SJSA1 (cell line): ENCODE data around the gene ANGPTL4. TPM values are rescaled to one million over a fixed set of nuclear protein-coding genes. Genes with fewer than 3 reads are reported as not detected.
A peak's percentile ranks its signal among the peaks of the same experiment; 100 is the strongest.
"Not testable (repeated sequence)": the region's sequence is repeated elsewhere in the genome, so short reads cannot be mapped to it uniquely, and the experiment has no call there.

Experiments used
- DNase-seq, 2 experiments: peaks; one replicate each; pipeline ENCODE4 v3.0.0-alpha.2; 2015 to 2020; ENCODE audit warnings: low spot score in 2 of 2, low read depth in 1 of 2
- H3K27ac ChIP-seq: fragments of 250-450 bp; sonication (Bioruptor Pico); 2 replicates; pipeline ENCODE4 v1.5.1; 2020; ENCODE audit warnings: mild to moderate bottlenecking, moderate library complexity
- H3K27me3 ChIP-seq: fragments of 250-450 bp; sonication (Bioruptor Pico); replicated peaks from 2 replicates; pipeline ENCODE4 v1.5.1; 2020; ENCODE audit warnings: mild to moderate bottlenecking, moderate library complexity
- H3K36me3 ChIP-seq: fragments of 250-450 bp; sonication (Bioruptor Pico); 2 replicates; pipeline ENCODE4 v1.5.1; 2020; ENCODE audit warnings: mild to moderate bottlenecking
- H3K4me1 ChIP-seq: fragments of 250-450 bp; sonication (Bioruptor Pico); replicated peaks from 2 replicates; pipeline ENCODE4 v1.6.1; 2021; ENCODE audit warnings: mild to moderate bottlenecking
- H3K4me3 ChIP-seq: fragments of 250-450 bp; sonication (Bioruptor Pico); 2 replicates; pipeline ENCODE4 v1.5.1; 2020; ENCODE audit warnings: mild to moderate bottlenecking
- H3K9me3 ChIP-seq: fragments of 250-450 bp; sonication (Bioruptor Pico); replicated peaks from 2 replicates; pipeline ENCODE4 v1.5.1; 2020; ENCODE audit warnings: mild to moderate bottlenecking
- total RNA-seq: library from RNA; depleted of rRNA; stranded (reverse); fragments of >200 nt; shearing (Covaris generic); gene quantifications from 2 replicates; pipeline ENCODE4 v1.2.3, GENCODE V29; 2014

The ANGPTL4 gene
- total RNA-seq, 1 experiment from 2014 or later, result 3.4 TPM

- DNase-seq, result no peak
- Histone ChIP-seq H3K4me3 (no peak overlapping the region), H3K27ac (no peak overlapping the region), H3K4me1 (peaks cover 29% of the 10 kb centered on the region), H3K27me3 (no peaks in the 10 kb centered on the region), H3K9me3 (0 out of 2 replicates have a peak, but pooled peaks cover 2% of the 10 kb centered on the region), H3K36me3 (peaks cover 36% of the 10 kb centered on the region)
Observed at GRCh38 chr19:8395621-8396082, 31.7 kb downstream of the ANGPTL4 start.

- no peak overlapping the region for H3K4me3 ChIP-seq
- H3K9me3 ChIP-seq, result 0 out of 2 replicates have a peak, but pooled peaks cover 2% of the 10 kb centered on the region
- no peak for DNase-seq
- H3K27ac ChIP-seq, result no peak overlapping the region
- H3K36me3 ChIP-seq, result peaks cover 33% of the 10 kb centered on the region
- peaks cover 25% of the 10 kb centered on the region for H3K4me1 ChIP-seq
- H3K27me3 ChIP-seq, result no peaks in the 10 kb centered on the region
Observed at GRCh38 chr19:8396185-8396562, 32.2 kb downstream of the ANGPTL4 start.

GRCh38 chr19:8396563-8397203, 32.7 kb downstream of the ANGPTL4 start:
- DNase-seq, result peak; percentile 54 to 83
- Histone ChIP-seq H3K27me3 (no peaks in the 10 kb centered on the region), H3K36me3 (peaks cover 36% of the 10 kb centered on the region), H3K9me3 (0 out of 2 replicates have a peak, but pooled peaks cover 2% of the 10 kb centered on the region), H3K4me3 (no peak overlapping the region), H3K27ac (no peak overlapping the region), H3K4me1 (peaks cover 22% of the 10 kb centered on the region)

DNA sequence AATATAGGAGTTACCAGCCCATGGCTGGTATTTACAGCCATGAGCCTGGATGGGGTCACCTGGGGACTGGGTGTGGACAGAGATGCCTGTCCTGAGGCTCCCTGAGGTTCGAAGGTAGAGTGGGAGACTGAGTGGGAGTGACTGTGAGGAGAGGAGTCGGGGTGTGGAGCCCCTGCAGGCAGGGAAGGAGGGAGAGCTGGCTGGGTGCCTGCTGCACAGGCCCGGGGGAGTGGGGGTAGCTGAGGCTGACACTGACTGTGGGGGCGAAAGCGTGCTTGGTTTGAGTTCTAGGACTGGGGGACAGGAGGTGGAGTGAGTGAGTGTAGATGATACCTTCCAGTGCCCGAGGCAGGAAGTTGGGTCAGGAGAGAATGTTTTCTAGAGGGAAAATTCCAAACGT, 33.3 kb downstream of the ANGPTL4 start:
- DNase-seq, result no peak
- no peak overlapping the region for H3K27ac ChIP-seq
- peaks cover 42% of the 10 kb centered on the region for H3K36me3 ChIP-seq
- H3K27me3 ChIP-seq, result no peaks in the 10 kb centered on the region
- 0 out of 2 replicates have a peak, but pooled peaks cover 2% of the 10 kb centered on the region for H3K9me3 ChIP-seq
- peaks cover 22% of the 10 kb centered on the region for H3K4me1 ChIP-seq
- no peak overlapping the region for H3K4me3 ChIP-seq

GRCh38 chr19:8397746-8398310, 33.9 kb downstream of the ANGPTL4 start:
- Histone ChIP-seq H3K27ac (no peak overlapping the region), H3K4me3 (no peak overlapping the region), H3K9me3 (0 out of 2 replicates have a peak, but pooled peaks cover 2% of the 10 kb centered on the region), H3K27me3 (no peaks in the 10 kb centered on the region), H3K4me1 (peaks cover 22% of the 10 kb centered on the region), H3K36me3 (peaks cover 48% of the 10 kb centered on the region)
- no peak for DNase-seq

- Histone ChIP-seq H3K9me3 (0 out of 2 replicates have a peak, but pooled peaks cover 2% of the 10 kb centered on the region), H3K27me3 (no peaks in the 10 kb centered on the region), H3K4me3 (no peak overlapping the region), H3K27ac (no peak overlapping the region), H3K36me3 (peaks cover 53% of the 10 kb centered on the region), H3K4me1 (peaks cover 22% of the 10 kb centered on the region)
- DNase-seq, result no peak
Observed at GRCh38 chr19:8398311-8398771, 34.4 kb downstream of the ANGPTL4 start.

DNA sequence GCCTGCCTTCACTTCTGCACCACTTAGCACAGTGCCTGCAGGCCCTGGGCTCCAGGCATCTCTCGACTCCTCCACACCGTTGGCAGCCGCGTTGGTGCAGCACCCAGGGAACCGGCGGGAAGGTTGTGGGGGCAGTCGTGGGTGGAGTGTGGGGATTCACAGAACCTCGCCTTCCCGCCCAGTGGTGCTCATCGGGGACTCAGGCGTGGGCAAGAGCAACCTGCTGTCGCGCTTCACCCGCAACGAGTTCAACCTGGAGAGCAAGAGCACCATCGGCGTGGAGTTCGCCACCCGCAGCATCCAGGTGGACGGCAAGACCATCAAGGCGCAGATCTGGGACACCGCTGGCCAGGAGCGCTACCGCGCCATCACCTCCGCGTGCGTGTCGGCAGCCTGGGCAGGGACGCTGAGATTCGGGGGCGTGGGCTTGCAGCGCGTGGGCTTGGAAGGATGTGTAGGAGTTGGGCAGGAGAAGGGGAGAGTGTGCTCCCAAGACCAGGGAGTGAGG, 35.8 kb downstream of the ANGPTL4 start:
- Histone ChIP-seq H3K27ac (no peak overlapping the region), H3K36me3 (peaks cover 55% of the 10 kb centered on the region), H3K9me3 (0 out of 2 replicates have a peak, but pooled peaks cover 2% of the 10 kb centered on the region), H3K27me3 (no peaks in the 10 kb centered on the region), H3K4me3 (no peak overlapping the region), H3K4me1 (peaks cover 14% of the 10 kb centered on the region)
- DNase-seq, result peak in 1 of 2 experiments; percentile 46

DNA sequence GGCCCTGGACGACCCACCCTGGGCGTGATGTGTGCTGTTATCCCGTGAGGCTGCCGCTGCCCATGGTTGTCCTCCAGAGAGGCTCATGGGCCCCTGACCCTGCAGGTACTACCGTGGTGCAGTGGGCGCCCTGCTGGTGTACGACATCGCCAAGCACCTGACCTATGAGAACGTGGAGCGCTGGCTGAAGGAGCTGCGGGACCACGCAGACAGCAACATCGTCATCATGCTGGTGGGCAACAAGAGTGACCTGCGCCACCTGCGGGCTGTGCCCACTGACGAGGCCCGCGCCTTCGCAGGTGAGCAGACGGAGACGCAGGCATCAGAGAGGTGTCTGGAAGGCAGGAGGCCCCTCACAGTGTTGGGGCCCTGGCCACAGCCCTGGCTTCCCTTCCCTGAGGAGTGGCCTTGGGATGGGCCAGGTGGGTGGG, 38.0 kb downstream of the ANGPTL4 start:
- Histone ChIP-seq H3K9me3 (no peaks in the 10 kb centered on the region), H3K27me3 (no peaks in the 10 kb centered on the region), H3K36me3 (peaks cover 58% of the 10 kb centered on the region), H3K4me1 (no peaks in the 10 kb centered on the region; the same call in 1 of the 2 replicates), H3K4me3 (no peak overlapping the region), H3K27ac (no peak overlapping the region)
- no peak for DNase-seq

DNA sequence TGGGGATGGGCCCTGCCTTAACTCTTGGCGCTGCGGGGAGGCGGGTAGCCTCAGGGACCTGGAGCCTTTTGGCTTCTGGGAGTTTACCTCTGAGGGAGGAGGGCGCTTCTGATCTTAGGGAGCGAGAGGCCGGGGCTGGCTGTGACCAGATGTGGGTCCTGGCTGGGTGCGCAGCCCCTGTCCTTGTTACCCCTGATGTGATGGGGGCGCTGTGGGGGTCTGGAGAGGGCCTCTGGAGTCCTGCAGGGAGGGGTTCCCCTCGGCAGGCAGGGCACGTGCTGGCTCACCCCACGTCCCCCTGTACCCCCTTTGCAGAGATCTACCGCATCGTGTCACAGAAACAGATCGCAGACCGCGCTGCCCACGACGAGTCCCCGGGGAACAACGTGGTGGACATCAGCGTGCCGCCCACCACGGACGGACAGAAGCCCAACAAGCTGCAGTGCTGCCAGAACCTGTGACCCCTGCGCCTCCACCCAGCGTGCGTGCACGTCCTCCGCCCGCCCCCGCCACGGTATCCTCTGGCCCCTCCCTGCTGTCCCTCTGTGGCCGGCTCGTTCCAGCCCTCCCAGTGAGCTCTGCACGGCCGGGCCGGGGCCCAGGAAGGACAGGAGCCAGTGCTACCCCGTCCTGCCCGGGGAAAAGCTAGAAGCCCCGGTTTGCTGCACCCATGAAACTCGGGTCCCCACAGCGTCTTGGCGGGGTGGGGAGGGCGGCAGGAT, 39.3 kb downstream of the ANGPTL4 start:
- Histone ChIP-seq H3K9me3 (no peaks in the 10 kb centered on the region), H3K4me1 (no peaks in the 10 kb centered on the region), H3K4me3 (no peak overlapping the region), H3K27me3 (no peaks in the 10 kb centered on the region), H3K27ac (no peak overlapping the region), H3K36me3 (peaks cover 52% of the 10 kb centered on the region)
- DNase-seq, result peak in 1 of 2 experiments; percentile 43

DNA sequence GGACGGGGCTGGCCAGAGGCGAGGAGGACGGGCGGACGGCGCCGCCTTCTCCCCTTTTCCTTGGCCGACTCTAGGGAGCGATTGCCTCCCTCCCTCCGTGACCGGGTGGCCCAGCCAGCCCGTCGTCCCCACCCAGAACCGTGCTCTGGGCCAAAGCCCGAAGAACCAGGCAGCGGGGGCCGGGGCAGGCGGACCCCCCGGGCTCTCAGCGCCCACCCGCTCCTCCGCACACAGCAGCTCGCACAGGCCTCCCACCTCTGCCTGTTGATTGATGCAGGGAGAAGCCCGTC, 39.8 kb downstream of the ANGPTL4 start:
- H3K9me3 ChIP-seq, result no peaks in the 10 kb centered on the region
- H3K36me3 ChIP-seq, result peaks cover 49% of the 10 kb centered on the region
- H3K4me3 ChIP-seq, result no peak overlapping the region
- DNase-seq, result no peak
- no peak overlapping the region for H3K27ac ChIP-seq
- no peaks in the 10 kb centered on the region for H3K4me1 ChIP-seq
- no peaks in the 10 kb centered on the region for H3K27me3 ChIP-seq

DNA sequence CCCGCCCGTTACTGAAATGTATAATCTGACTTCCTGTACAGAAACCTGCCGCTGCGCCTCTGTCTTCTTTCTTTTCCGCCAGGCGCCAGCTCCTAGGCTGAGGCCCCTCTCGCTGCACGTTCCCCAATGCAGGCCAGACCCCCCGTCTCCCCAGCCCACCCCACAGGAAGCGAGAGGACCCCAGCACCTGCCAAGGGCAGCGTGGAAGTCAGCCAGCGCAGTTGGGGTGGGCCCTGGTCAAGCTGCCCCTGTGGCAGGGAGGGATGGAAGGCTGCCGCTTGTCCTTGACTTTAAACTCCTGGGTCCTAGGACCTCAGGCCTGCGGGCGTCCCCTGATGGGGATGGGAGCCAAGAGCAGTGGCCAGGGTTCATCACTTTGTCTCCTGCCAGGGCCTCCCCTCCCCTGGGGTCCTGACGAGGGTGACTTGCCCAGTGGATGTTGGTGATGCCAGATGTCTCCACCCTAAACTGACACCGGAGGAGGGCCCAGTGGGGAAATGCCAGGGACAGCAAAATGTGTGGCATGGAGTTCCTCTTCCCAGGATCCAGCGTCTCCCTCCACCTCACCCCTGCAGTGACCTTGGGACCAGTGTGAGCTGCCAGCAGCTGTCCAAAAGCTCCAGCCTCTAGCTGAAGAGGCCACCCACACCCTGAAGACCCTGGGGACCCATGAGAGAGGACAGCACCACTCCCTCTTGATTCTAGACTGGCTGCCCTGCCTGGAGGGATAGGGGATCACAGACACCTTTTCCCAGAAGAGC, 40.6 kb downstream of the ANGPTL4 start:
- Histone ChIP-seq H3K4me1 (no peaks in the 10 kb centered on the region), H3K9me3 (no peaks in the 10 kb centered on the region), H3K36me3 (peaks cover 45% of the 10 kb centered on the region), H3K4me3 (no peak overlapping the region), H3K27me3 (no peaks in the 10 kb centered on the region), H3K27ac (no peak overlapping the region)
- no peak for DNase-seq

- H3K27me3 ChIP-seq, H3K4me1 ChIP-seq, H3K9me3 ChIP-seq, H3K36me3 ChIP-seq, H3K27ac ChIP-seq, H3K4me3 ChIP-seq, DNase-seq: not testable (repeated sequence)
Observed at GRCh38 chr19:8410718-8411117, 46.8 kb downstream of the ANGPTL4 start.
